Right lobe of liver (tissue), 6 donors: ENCODE data around the gene RPL9. TPM values are rescaled to one million over a fixed set of nuclear protein-coding genes. Genes with fewer than 3 reads are reported as not detected.
"Not testable (repeated sequence)": the region's sequence is repeated elsewhere in the genome, so short reads cannot be mapped to it uniquely, and the experiment has no call there.

Experiments used
- ATAC-seq, 4 donors: fragments of 200-7000 bp; cut with Tn5 transposase; one replicate each; pipeline ENCODE4 v1.9.1; 2020; ENCODE audit warnings: mild to moderate bottlenecking in 4 of 4, moderate library complexity in 4 of 4
- DNase-seq, 3 donors: peaks; one replicate each; pipeline ENCODE4 v3.0.0-alpha.2; 2020
- H3K27ac ChIP-seq, 3 donors: fragments of 200-600 bp; one replicate each; pipeline ENCODE4 v1.8.0; 2022
- H3K27me3 ChIP-seq, 2 donors: fragments of 200-600 bp; one replicate each; pipeline ENCODE4 v1.8.0; 2022
- H3K36me3 ChIP-seq, 4 donors: fragments of 200-600 bp; sonication (generic) in 1 of 4; one replicate each; pipeline versions ENCODE4 v1.5.1 to v1.8.0; 2017 to 2022; ENCODE audit warnings: control low read depth in 1 of 4
- H3K4me1 ChIP-seq, 4 donors: fragments of 200-600 bp; sonication (generic) in 1 of 4; one replicate each; pipeline versions ENCODE4 v1.5.1 to v1.8.0; 2017 to 2022; ENCODE audit warnings: control low read depth in 1 of 4
- H3K4me3 ChIP-seq, 3 donors: fragments of 200-600 bp; one replicate each; pipeline ENCODE4 v1.8.0; 2022
- H3K9me3 ChIP-seq, 4 donors: fragments of 200-600 bp; sonication (generic) in 1 of 4; one replicate each; pipeline versions ENCODE4 v1.5.1 to v1.8.0; 2017 to 2022; ENCODE audit warnings: control low read depth in 1 of 4
- CTCF ChIP-seq, 4 donors: fragments of 200-600 bp in 3 of 4; fragments of 450-650 bp in 1 of 4; IDR thresholded peaks; one replicate each; pipeline versions ENCODE4 v1.5.1 to v1.8.0; 2016 to 2022; ENCODE audit warnings: antibody characterized with exemption in 4 of 4, mild to moderate bottlenecking in 2 of 4
- POLR2A ChIP-seq: fragments of 450-650 bp; IDR thresholded peaks from one replicate; pipeline ENCODE4 v1.6.1; 2017; ENCODE audit warnings: antibody characterized with exemption, mild to moderate bottlenecking
- WGBS: methylation state at CpG from one replicate; pipeline ENCODE4 v1.1.6; 2018; ENCODE audit warnings: low coverage, low lambda C conversion rate; ENCODE audit not compliant: insufficient coverage; ENCODE audit errors: missing lambda C conversion rate; 5-methylcytosine and 5-hydroxymethylcytosine counted together
- intact Hi-C, 2 donors: fragments of 100-400 bp; cut with DNase I; formaldehyde crosslinking; loops; one replicate each; pipeline versions ENCODE4 v1.11.2 to v1.14.1; 2022
- long read RNA-seq: library from polyadenylated mRNA; unstranded; transcript quantifications from one replicate; pipeline ENCODE4 v2.0.0, GENCODE V29; 2019
- total RNA-seq, 6 experiments: library from RNA; depleted of rRNA in 2 of 6; stranded (reverse); fragments of >200 nt in 2 of 6; fragmentation: NEBNext Ultra II Directional in 3 of 6; extraction: Animal tissue kit (Norgen Biotek cat#: 25700) in 3 of 6; gene quantifications; one replicate each; pipeline versions ENCODE4 v1.1.0 to v1.2.4, GENCODE V29; 2016 to 2023
- donor health status: DM: no; HTN: yes; CAD: no.
- donor health status: DM: no; HTN: no; CAD: no.
- donor health status: DM: no; HTN: no; CAD: no.
- donor health status: DM: no; HTN: yes; CAD: no.
- donor health status: DM: no; HTN: yes; CAD: no.

RPL9 gene
- total RNA-seq = 1,000 to 10,000 TPM in 2 of 6 experiments, 100 to 1,000 TPM in 4; 353 to 1,546 (median 454) TPM
- long read RNA-seq, transcript RPL9-213 (4 exons, 973 nt) = minor isoform, 6 of 215 reads
- long read RNA-seq, transcript RPL9-203 (7 exons, 1,127 nt) = minor isoform, 7 of 215 reads
- long read RNA-seq, transcript RPL9-214 (8 exons, 2,354 nt) = major isoform, 167 of 215 reads
- long read RNA-seq, partial matches to known transcripts = 10 of 215 reads
- long read RNA-seq, other reads (novel, unspliced or antisense) = 25 of 215 reads

- peaks cover 0 to 17% (median 4%) of the 10 kb centered on the region in 4 donors for H3K4me1 ChIP-seq
- 3% methylated on average over 21 of the region's 55 CpGs for WGBS
- H3K27me3 ChIP-seq = no peaks in the 10 kb centered on the region
- ATAC-seq (peak; percentile 91 to 96 (median 92)), DNase-seq (peak; percentile 94 to 96 (median 95))
- intact Hi-C loops = no loop called here
- peak within 1 kb of the TSS; percentile 63 to 80 (median 69) for H3K4me3 ChIP-seq
- TF ChIP-seq CTCF (IDR thresholded peaks at IDR 0.05) (no peak), POLR2A (peak; percentile 90)
- H3K9me3 ChIP-seq = no peaks in the 10 kb centered on the region
- H3K36me3 ChIP-seq = peaks cover 0 to 52% (median 16%) of the 10 kb centered on the region in 4 donors
- peak within 1 kb of the TSS; percentile 84 to 86 (median 86) for H3K27ac ChIP-seq
These were observed at the start of gene RPL9, which contains the start of gene LIAS for GRCh38 chr4:39458505-39459300. Gene RPL9 (minus strand): TSS chr4:39458922. CDS start chr4:39458439, 483 bp downstream. Gene LIAS (plus strand): TSS chr4:39459056. CDS start chr4:39459118, 62 bp downstream.

- Histone ChIP-seq H3K27ac (peak overlapping the region in 1 of 3 donors; percentile 6), H3K4me1 (peaks cover 0 to 14% (median 0%) of the 10 kb centered on the region in 4 donors), H3K36me3 (peaks cover 23 to 97% (median 67%) of the 10 kb centered on the region in 4 donors), H3K9me3 (no peaks in the 10 kb centered on the region), H3K4me3 (no peak overlapping the region), H3K27me3 (no peaks in the 10 kb centered on the region)
- WGBS = 17% methylated on average over 1 of the region's 1 CpG
- intact Hi-C loops = no loop called here
- ATAC-seq = peak in 2 of 4 donors; percentile 7 to 41
- TF ChIP-seq CTCF (IDR thresholded peaks at IDR 0.05) = no peak
- TF ChIP-seq POLR2A = no peak
- DNase-seq = no peak
These were observed 46.9 kb upstream of the RPL9 start for GRCh38 chr4:39505581-39505980.

- no peak for ATAC-seq
- H3K36me3 ChIP-seq = peaks cover 22 to 97% (median 63%) of the 10 kb centered on the region in 4 donors
- TF ChIP-seq CTCF (IDR thresholded peaks at IDR 0.05) (no peak), POLR2A (no peak)
- H3K9me3 ChIP-seq = no peaks in the 10 kb centered on the region
- H3K4me1 ChIP-seq = peaks cover 0 to 19% (median 0%) of the 10 kb centered on the region in 4 donors
- peak overlapping the region in 1 of 3 donors; percentile 9 for H3K27ac ChIP-seq
- no peak overlapping the region for H3K4me3 ChIP-seq
- intact Hi-C loops = no loop called here
- 90% methylated on average over 2 of the region's 2 CpGs for WGBS
- no peak for DNase-seq
- no peaks in the 10 kb centered on the region for H3K27me3 ChIP-seq
These were observed 45.8 kb upstream of the RPL9 start for GRCh38 chr4:39504538-39504937.

- H3K4me3 ChIP-seq, H3K27me3 ChIP-seq, H3K9me3 ChIP-seq, intact Hi-C loops, DNase-seq, ATAC-seq: not testable (repeated sequence)
- Histone ChIP-seq H3K27ac (peak overlapping the region in 1 of 3 donors; percentile 4), H3K36me3 (peaks cover 11 to 93% (median 51%) of the 10 kb centered on the region in 4 donors), H3K4me1 (peaks cover 0 to 32% (median 0%) of the 10 kb centered on the region in 4 donors)
- WGBS = 92% methylated on average over 4 of the region's 4 CpGs
These were observed 43.9 kb upstream of the RPL9 start for GRCh38 chr4:39502664-39503035.
